NK-92 (cell line): Measurements from ENCODE around the gene NKAIN1.
"Not testable (repeated sequence)": the region's sequence is repeated elsewhere in the genome, so short reads cannot be mapped to it uniquely, and the experiment has no call there.

Source experiments
- DNase-seq: peaks from one replicate; lab custom pipeline; 2025; ENCODE audit not compliant: unreplicated experiment; lab: John Stamatoyannopoulos, UW

The NKAIN1 gene

DNA sequence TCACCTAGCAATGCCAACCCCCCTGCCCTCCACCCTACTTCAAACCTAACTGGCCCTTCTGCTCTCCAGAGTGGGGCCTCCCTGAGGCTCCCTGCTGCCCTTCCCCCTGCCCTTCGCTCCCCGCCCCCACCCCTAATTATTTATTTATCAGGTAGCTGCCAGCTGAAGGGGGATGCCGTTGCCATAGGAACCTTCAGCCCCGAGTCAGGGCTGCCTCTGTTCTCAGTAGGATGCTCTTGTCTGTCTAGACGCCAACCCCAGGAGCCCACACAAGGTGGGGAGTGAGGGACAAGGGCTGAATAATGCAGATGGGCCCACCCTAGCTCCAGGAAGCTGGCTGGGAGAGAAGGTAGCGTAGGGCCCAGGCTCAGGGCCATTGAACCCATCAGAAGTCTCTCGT lies 41.1 kb downstream of the NKAIN1 start:
- DNase-seq, result no peak

DNA sequence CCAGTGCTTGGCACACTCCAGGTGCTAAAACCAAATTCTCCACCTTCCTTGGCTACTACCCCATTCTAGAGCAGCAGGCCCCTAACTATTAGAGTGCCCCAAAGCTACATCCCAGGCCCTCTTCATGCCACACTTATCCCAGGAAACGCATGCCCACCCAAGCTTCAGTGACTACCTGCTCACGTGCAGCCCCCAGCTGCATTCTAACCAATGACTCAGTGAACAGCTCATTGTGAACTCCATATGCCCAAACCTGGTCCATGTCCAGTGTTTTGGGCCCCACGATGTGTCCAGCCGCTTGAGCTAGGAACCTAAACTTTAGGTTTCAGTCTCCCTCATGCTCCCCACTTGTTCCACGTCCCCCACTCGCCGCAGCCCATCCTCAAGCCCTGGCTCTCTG lies 41.5 kb downstream of the NKAIN1 start:
- DNase-seq, result no peak

DNA sequence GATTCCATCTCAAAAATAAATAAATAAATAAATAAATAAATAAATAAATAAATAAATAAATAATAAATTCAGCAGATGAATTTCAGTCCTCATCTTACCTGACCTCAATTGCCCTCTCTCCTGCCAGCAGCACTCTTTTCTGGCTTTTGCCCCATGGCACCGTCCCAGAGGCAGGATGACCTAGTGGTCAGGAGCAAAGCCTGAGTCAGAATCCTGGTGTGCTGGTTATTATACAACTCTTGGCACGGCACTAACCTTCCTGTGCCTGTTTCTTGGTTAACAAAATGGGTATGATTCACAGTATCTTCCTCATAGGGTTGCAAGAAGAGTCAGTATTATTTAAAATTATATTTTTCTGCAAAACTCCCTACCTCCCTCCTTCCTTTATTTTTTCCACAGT lies 43.0 kb downstream of the NKAIN1 start:
- DNase-seq, result no peak

DNA sequence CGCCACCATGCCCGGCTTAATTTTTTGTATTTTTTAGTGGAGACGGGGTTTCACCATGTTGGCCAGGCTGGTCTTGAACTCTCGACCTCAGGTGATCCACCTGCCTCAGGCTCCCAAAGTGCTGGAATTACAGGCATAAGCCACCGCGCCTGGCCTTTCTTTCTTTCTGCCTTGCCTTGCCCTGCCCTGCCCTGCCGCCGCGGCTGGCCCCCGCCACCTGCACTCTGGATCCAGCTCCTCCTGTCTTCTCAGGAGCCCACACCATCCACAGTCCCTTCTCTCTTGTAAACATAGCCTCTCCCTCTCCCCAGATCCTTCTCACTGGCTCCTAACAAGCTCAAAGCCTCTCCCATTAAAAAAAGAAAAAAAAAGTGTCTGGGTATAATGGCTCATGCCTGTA lies 44.4 kb downstream of the NKAIN1 start:
- DNase-seq, result not testable (repeated sequence)

DNA sequence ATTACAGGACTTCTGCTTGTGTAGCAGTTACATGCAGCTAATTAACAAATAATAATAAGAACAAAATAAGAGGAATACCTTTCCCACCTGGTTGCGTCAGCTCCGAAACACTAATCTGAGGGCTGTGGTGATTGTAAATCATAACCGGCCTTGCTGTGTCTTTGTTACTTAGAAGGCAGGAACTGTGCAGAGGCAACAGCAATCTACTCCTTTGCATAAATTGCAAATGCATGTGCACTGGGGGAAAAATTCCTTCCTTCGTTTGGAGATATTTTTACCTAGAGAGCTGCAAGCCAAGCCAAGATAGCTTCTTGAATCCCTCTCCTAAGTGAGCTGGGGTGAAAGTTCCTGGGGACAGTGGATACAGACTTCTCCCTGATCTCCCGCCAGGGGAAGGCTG lies 46.0 kb downstream of the NKAIN1 start:
- no peak for DNase-seq

DNA sequence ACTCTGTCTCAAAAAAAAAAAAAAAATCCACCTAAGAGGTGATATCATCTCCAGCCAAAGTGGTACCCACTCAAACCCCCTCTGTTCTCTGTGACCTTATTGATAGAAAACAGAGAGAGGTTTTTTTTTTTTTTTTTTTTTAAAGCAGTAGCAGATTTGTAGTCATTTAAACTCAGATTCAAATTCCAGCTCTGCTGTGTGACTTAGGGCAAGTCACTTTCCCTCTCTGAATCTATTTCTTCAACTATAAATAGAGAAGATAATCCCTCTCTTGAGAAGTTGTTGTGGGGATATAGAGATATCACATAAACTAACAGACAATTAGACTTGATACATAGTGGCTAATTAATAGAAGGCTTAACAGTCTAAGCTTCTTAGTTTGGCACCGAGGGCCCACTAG lies 48.4 kb downstream of the NKAIN1 start:
- no peak for DNase-seq

DNA sequence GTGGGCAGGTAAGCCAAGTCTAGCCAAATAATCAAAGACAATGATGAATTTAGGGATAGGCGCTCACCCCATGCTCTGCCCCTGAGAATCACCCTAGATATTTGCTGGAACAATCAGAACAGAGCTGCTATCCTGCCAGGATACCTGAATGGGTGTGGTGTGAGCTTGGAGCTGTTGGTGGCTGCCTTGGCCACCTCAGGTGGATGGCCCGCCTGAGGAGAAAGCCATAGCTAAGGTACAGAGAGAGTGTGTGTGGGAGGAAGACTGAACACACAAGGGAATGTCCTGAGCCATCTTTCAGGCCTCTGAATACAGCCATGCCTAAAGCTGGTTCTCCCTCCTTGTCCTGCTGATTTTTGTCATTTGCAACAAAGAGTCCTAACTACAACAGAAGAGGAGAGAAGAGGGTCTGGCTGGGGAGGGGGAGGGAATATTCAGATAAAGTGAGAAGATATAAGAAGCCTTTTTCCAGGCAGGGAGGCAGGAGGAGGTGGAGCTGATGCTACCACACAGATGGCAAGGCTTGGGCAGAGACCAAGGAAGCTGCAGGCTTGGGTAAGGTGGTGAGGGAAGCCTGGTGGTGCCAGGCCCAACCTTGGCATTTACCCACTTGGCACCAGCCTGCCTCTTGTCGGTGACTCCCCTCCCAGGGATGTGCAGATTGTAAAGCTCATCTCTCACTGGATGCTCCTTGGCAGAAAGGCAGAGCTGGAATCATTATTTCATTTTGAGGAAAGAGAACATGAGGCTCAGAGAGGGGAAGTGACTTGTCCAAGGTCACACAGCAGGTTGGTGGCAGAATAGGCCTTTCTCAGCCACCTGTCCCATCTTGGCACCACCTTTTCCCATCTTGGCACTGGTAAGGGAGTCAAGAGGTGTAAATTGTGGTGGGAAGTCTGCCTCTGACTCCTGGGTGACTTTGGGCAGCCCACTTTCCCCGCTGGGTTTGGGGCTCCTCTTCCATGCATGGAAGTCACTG lies 49.7 kb downstream of the NKAIN1 start:
- DNase-seq, result no peak

DNA sequence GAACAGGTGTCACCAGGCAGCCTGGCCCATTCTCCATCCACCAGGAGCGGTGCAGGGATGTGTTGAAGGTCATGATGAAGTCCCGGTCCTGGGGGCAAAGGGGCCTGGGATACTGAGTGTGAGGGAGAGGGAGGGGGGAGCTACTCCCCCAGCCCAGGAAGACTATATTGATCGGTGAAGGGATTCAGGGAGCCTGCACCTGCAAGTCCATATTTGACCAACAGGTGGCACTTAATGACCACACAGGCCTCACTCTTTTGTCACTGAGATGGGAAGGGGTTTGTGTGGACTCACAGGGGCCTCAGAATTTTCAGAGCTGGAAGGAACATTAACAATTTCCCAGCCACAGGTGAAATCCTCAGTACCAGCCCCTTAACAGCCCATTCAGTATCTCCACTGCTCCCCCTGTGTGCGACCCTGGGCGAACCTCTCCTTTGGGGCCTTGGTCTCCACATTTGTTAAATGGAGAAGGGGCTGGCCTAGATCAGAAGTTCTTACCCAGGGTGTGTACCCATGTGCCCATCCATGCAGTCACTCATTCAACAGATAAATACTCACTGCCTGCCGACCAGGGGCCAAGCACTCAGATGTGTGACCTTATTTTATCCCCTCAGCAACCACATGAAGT lies 55.6 kb downstream of the NKAIN1 start:
- no peak for DNase-seq

DNA sequence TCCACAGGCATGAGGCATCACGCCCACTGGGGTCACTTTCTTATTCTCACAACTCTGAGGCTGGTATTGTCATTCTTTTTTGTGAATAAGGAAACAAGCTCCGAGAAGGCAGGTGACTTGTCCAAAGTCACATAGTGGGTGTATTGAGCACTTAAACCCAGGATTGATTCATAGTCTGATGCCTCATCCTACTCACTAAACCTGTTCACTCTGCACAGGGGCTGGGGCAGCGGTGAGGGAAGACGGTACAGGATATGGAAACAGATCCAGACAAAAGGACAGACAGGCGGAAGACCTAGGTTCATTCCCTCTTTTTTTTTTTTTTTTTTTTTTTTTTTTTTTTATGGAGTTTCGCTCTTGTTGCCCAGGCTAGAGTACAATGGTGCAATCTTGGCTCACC lies 56.6 kb downstream of the NKAIN1 start:
- no peak for DNase-seq

DNA sequence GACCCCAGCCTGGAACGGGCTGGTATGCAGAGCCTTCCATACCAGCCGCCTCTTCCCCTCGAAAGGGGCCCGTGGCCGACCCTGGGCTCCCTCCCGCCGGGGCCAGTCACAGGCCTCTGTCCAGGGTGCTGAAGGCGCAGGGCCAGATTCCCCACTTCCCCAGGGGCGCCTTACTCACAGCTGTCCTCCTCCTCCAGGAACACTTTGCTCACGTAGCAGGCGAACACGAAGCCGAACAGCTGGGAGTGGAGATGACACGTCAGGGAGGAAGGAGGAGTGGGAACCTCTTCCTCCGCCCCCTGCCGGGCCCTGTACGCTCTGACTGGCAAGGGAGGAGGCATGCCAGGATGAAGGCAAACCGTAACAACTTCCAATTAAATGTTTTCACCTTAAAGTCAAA lies 57.3 kb downstream of the NKAIN1 start:
- DNase-seq, result no peak

DNA sequence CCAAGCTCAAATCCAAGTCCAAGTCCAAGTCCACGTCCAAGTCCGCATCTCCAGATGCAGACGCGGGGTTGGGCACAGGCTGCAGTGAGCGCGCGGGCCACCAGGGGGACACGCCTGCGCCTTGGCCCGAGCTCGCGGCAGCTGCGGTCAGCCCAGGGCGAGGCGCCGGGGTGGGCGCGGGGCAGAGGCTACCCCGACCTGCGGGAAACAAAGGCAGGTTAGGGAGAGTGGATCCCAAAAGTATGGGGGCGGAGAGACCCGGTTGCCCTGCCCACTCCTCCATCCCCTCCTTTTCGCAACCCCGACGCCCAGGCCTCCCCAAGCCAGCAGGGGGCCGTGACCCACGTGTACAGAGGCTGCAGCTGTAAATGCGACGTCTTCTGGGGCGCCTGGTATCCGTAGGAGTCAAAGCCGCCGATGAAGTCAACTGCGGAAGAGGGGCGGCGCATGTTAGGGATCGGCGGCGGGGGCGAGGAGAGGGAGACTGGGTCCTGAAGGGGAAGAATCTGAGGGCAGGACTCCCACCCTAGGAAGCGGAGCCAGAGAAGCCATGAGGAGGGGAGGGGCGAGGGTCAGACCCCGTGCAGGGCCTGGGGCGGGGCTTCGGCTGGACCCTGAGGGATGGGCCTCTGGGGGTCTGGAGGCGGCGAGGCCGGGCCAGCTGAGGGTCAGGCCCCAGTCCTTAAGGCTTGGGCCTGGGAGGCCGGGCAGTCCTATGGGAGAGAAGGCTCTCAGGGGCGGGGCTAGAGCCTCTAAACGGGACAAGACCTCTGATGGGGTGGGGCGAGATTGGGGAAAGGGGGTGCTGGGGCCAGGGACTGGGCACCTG lies 58.0 kb downstream of the NKAIN1 start:
- DNase-seq, result no peak

DNA sequence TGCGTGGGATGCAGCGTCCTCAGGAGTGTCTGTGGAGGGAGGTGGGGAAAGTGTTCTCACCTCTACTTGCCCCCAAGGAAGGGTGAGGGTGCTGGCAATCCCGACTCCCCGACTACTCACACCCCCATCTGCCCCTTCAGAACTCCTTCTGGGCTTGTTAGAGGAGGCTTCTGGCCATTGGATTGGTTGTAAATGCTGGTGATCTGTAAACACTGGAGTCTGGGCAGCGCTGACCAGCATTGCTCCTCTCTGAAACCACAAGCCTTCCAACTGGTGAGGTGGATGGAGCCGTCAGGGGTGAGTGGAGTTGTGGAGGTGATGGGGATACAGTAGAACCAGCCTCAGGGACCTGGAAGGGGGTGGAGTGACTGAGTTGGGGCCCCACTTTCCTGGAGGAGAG lies 59.3 kb downstream of the NKAIN1 start:
- DNase-seq, result no peak

DNA sequence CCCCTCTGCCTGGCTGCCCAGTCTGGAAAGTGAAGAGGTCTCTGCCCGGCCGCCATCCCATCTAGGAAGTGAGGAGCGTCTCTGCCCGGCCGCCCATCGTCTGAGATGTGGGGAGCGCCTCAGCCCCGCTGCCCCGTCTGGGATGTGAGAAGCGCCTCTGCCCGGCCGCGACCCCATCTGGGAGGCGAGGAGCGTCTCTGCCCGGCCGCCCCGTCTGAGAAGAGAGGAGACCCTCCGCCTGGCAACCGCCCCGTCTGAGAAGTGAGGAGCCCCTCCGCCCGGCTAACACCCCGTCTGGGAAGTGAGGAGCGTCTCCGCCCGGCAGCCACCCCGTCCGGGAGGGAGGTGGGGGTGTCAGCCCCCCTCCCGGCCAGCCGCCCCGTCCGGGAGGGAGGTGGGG lies 63.4 kb downstream of the NKAIN1 start:
- DNase-seq, result not testable (repeated sequence)

DNA sequence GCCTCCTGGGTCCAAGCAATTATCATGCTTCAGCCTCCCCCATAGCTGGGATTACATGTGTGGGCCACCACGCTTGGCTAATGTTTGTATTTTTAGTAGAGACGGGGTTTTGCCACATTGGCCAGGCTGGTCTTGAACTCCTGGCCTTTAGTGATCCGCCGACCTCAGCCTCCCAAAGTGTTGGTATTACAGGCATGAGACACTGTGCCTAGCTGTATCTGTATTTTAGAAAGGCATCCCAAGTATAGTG lies 69.3 kb downstream of the NKAIN1 start:
- DNase-seq, result no peak

DNA sequence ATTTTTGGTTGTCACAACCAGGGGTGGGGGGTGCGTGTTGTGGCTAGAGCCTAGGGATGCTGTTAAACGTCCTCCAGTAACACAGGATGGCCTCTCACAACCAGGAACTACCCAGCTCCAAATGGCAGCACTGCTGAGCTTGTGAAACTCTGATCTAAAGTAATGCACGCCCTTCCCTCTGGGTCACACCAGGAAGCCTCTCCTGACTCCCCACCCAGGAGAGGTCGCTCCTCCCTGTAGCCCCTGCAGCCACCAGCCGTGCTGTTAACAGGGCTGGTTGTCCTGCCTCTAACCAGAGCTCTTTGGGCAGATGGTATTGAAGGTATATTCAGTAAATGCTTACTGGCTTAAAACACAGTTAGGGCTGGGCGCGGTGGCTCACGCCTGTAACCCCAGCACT lies 73.2 kb downstream of the NKAIN1 start:
- no peak for DNase-seq

DNA sequence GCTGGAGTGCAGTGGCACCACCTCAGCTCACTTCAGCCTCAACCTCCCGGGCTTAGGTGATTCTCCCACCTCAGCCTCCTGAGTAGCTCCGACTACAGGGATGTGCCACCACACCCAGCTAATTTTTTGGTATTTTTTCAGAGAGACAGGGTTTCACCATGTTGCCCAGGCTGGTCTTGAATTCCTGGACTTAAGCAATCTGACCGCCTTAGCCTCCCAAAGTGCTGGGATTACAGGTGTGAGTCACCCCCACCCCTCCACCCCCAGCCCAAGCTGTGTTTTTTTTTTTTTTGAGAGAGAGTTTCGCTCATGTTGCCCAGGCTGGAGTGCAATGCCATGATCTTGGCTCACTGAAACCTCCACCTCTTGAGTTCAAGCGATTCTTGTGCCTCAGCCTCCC lies 75.4 kb downstream of the NKAIN1 start:
- DNase-seq, result no peak

DNA sequence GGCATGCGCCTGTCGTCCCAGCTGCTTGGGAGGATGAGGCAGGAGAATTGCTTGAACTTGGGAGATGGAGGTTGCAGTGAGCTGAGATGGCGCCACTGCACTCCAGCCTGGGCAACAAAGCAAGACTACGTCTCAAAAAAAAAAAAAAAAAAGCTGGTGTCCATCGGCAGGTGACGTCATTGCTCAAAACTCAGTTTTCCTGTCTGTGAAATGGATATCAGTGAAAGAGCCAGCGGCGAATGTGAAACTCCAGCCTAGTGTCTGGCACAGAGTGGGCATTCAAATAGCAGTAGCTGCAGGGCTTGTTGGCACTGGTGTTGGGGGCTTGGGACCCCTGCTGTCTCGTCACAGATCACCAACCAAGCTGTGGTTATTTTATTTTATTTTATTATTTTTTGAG lies 75.8 kb downstream of the NKAIN1 start:
- no peak for DNase-seq

DNA sequence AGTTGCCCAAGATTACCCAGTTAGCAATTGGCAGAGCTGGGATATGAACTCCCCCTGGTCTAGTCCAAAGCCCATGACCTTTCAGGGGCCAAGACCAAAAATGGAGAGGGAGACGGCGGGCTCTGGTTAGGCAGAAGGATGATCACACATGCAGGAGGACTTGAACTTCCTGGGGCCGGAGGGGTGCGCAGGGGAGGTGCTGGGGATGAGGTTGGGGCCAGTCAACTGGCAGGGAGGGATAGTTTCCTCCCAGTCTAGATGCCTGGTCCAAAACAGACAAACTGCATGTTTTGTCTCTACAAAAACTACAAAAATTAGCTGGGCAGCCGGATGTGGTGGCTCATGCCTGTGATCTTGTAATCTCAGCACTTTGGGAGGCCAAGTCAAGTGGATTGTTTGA lies 78.1 kb downstream of the NKAIN1 start:
- no peak for DNase-seq

DNA sequence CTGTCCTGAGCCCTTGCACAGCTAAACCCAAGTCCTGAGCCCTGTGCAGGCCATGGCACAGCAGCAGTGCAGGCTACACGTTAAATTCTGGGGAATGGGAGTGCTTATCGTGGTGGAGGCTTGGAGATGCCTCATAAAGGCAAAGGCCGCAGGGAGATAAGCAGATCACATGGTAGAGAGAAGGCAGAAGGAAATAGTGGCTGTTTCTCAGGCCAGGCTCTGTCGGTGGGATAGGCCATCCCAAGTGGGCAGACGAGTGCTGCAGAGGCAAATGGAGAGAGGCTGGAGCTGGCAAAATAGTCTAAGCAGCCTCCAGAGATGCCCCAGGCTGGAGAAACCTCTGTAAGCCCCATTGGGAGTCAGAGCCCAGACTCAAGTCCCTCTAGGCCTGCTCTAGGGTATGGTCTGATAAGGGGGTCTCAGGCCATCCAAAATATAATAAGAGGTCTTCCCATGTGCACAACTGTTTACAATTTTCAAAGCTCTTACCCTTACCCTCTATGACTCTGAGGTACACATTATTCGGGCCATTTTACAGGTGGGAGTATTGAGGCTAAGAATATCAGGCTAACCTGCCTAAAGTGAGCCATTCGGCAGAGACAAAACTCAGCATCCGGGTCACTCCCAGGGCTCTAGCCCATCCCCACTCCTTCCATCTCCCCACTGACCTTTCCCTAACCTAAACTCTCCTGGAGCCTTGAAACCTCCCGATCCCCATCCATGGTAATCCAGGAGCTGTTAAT lies 79.6 kb downstream of the NKAIN1 start:
- DNase-seq, result no peak

DNA sequence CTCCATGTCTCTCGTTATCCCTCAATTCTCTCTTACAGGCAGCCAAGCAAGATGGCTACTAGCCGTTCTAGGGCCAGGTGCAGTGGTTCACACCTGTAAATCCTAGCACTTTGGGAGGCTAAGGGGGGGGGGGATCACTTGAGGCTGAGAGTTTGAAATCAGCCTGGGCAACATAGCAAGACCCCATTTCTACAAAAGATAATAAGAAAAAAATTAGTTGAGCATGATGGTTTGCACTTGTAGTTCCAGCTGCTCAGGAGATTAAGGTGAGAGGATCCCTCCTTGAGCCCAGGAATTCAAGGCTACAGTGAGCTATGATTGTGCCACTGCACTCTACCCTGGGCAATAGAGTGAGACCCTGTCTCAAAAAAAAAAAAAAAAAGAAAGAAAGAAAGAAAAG lies 80.4 kb downstream of the NKAIN1 start:
- DNase-seq, result no peak

DNA sequence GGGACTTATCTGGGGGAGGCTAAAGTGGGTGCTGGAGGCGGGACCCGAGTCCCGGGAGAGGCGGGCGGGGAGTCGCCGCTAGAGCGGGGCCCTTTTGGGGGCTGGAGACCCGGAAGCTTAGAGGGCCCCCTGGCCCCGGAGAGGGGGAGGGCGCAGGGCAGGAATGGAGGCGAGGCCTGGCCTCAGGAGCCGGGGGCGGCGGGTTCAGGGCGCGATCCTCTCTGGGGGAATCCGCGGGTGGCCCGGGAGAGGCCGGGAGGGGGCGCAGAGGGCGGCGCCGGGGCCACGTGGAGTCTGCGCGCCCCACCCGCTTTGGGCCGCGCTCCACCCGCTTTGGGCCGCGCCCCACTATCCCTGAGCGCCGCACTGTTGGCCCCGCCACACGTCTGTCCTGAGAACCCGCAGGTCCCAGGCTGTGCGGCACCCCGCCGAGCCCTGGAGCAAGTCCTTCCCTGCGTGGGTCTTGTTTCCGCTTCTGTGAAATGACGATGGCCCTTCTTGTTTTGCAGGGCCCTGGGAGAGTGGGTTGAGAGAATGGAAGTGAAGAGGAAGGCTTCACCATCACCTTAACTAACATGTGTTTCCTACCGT lies 84.4 kb downstream of the NKAIN1 start:
- DNase-seq, result no peak
